Neutrophil (primary cell): ENCODE results near the gene PLIN3.
"Not testable (repeated sequence)": the region's sequence is repeated elsewhere in the genome, so short reads cannot be mapped to it uniquely, and the experiment has no call there.

Experiments used
- H3K27ac ChIP-seq: fragments of 200-600 bp; sonication (generic); 2 replicates; pipeline ENCODE4 v1.5.1; 2016; ENCODE audit warnings: mild to moderate bottlenecking, moderate library complexity
- H3K27me3 ChIP-seq: fragments of 200-600 bp; sonication (generic); 2 replicates; pipeline ENCODE4 v1.6.0; 2016; ENCODE audit warnings: mild to moderate bottlenecking
- H3K36me3 ChIP-seq: fragments of 200-600 bp; sonication (generic); 2 replicates; pipeline ENCODE4 v1.5.1; 2017
- H3K4me1 ChIP-seq, 2 experiments: fragments of 200-600 bp in 1 of 2; sonication (generic) in 1 of 2; 1 replicate in 1 of 2; 2 replicates in 1 of 2; pipeline versions ENCODE4 v1.5.1 to v1.6.1; 2013 to 2016; ENCODE audit warnings: low read depth in 1 of 2, low read length in 1 of 2, mild to moderate bottlenecking in 1 of 2, moderate library complexity in 1 of 2; ENCODE audit not compliant: control insufficient read depth in 1 of 2, insufficient read depth in 1 of 2
- H3K4me3 ChIP-seq, 2 experiments: fragments of 200-600 bp in 1 of 2; sonication (generic) in 1 of 2; 1 replicate in 1 of 2; 2 replicates in 1 of 2; pipeline ENCODE4 v1.5.1; 2013 to 2016; ENCODE audit warnings: low read depth in 1 of 2, low read length in 1 of 2, mild to moderate bottlenecking in 1 of 2, moderate library complexity in 1 of 2
- H3K9me3 ChIP-seq: fragments of 200-600 bp; sonication (generic); 2 replicates; pipeline ENCODE4 v1.5.1; 2016
- TF ChIP-seq, protein P1 (sequence below): fragments of 200-600 bp; sonication (generic); IDR thresholded peaks from 2 replicates; pipeline ENCODE4 v1.5.1; 2016; ENCODE audit warnings: antibody characterized with exemption

PLIN3 gene

GRCh38 chr19:4830768-4831265, 36.6 kb downstream of the PLIN3 start:
- no peaks in the 10 kb centered on the region for H3K36me3 ChIP-seq
- H3K4me3 ChIP-seq: peak overlapping the region; percentile 80 to 89
- H3K27me3 ChIP-seq: no peaks in the 10 kb centered on the region
- TF ChIP-seq, protein P1, sequence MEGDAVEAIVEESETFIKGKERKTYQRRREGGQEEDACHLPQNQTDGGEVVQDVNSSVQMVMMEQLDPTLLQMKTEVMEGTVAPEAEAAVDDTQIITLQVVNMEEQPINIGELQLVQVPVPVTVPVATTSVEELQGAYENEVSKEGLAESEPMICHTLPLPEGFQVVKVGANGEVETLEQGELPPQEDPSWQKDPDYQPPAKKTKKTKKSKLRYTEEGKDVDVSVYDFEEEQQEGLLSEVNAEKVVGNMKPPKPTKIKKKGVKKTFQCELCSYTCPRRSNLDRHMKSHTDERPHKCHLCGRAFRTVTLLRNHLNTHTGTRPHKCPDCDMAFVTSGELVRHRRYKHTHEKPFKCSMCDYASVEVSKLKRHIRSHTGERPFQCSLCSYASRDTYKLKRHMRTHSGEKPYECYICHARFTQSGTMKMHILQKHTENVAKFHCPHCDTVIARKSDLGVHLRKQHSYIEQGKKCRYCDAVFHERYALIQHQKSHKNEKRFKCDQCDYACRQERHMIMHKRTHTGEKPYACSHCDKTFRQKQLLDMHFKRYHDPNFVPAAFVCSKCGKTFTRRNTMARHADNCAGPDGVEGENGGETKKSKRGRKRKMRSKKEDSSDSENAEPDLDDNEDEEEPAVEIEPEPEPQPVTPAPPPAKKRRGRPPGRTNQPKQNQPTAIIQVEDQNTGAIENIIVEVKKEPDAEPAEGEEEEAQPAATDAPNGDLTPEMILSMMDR: no peak
- peak overlapping the region; percentile 84 for H3K27ac ChIP-seq
- H3K9me3 ChIP-seq: no peaks in the 10 kb centered on the region
- peaks cover 15 to 19% of the 10 kb centered on the region in 2 experiments for H3K4me1 ChIP-seq

DNA sequence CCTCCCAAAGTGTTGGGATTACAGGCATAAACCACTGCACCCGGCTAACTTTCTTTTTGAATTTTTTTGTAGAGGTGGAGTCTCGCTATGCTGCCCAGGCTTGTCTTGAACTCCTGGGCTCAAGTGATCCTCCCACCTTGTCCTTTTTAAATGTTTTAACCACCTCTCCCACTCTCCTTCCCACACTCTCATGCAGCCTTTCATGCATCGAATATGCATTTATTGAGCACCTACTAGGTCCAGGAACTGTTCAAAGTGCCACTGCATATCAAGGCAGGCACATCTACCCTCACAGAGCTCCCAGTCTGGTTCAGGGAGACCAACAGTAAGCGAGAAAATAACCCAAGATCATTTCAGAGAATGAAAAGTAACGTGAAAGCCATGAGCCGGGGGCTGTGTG, 37.1 kb downstream of the PLIN3 start:
- peak overlapping the region in 1 of 2 experiments; percentile 80 for H3K4me3 ChIP-seq
- TF ChIP-seq, protein P1: no peak
- H3K27me3 ChIP-seq: no peaks in the 10 kb centered on the region
- peak overlapping the region; percentile 84 for H3K27ac ChIP-seq
- H3K36me3 ChIP-seq: peaks cover 3% of the 10 kb centered on the region
- no peaks in the 10 kb centered on the region for H3K9me3 ChIP-seq
- H3K4me1 ChIP-seq: peaks cover 15 to 19% of the 10 kb centered on the region in 2 experiments

DNA sequence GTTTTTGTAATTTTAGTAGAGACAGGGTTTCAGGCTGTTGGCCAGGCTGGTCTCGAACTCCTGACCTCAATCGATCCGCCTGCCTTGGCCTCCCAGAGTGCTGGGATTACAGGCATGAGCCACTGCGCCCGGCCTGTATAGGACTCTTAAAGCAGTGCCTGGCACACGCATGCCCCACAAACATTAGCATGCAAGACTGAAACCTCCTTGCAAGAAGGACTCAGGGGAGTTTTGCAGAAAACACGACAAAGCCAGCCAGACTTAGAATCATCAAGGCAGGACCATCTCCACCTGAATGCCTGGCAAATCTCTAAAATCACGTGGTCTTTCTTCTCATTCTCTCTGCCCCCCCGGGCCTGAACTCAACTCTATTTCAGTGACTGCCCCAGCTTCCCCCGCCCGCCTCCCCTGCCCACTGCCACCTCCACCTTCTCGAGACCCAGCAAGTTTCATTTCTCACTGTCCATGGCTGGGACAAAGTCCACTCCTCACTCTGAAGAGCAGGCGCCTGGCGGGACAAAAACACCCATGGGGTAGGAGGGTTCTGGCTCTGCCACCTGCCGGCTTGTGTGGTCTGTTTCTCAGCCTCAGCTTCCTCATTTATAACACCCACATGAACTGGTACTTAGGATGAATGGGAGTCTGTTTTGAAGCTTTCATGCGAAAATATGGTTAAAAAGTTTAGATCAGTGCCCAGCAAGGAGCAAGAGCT, 38.3 kb downstream of the PLIN3 start:
- Histone ChIP-seq H3K4me3 (no peak overlapping the region), H3K36me3 (peaks cover 3% of the 10 kb centered on the region), H3K9me3 (no peaks in the 10 kb centered on the region), H3K4me1 (peaks cover 15 to 19% of the 10 kb centered on the region in 2 experiments), H3K27ac (peak overlapping the region; percentile 29), H3K27me3 (no peaks in the 10 kb centered on the region)
- TF ChIP-seq, protein P1: no peak

DNA sequence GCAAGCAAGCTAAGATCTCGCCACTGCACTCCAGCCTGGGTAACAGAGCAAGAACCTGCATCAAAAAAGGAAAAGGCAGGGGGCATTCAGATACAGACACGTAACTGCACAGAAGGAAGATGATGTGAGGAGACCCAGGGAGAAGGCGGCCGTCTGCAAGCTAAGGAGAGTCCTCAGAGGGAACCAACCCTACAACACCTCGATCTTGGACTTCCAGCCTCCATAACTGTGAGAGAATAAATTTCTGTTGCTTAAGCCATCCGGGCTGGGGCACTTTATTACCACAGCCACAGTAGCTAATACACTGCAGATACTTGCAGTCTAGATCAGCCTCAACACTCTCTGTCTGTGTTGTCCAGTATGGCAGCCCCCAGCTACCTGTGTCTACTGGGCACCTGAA, 43.9 kb downstream of the PLIN3 start:
- no peak overlapping the region for H3K4me3 ChIP-seq
- TF ChIP-seq, protein P1: no peak
- no peaks in the 10 kb centered on the region for H3K4me1 ChIP-seq
- no peaks in the 10 kb centered on the region for H3K27me3 ChIP-seq
- H3K9me3 ChIP-seq: no peaks in the 10 kb centered on the region
- H3K36me3 ChIP-seq: peaks cover 14% of the 10 kb centered on the region
- H3K27ac ChIP-seq: no peak overlapping the region

DNA sequence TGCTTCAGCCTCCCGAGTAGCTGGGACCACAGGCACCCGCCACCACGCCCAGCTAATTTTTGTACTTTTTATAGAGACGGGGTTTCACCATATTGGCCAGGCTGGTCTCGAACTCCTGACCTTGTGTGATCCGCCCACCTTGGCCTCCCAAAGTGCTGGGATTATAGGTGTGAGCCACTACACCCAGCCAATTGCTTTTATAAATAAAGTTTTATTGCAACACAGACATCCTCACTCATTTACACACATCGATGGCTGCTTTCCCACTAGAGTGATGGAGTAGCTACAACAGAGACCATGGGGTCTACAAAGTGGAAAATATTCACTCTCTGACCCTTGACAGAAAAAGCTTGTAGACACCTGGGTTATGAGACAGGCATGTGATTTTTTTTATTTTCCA, 45.1 kb downstream of the PLIN3 start:
- H3K9me3 ChIP-seq, H3K27me3 ChIP-seq, H3K27ac ChIP-seq, H3K4me1 ChIP-seq, H3K4me3 ChIP-seq: not testable (repeated sequence)
- peaks cover 26% of the 10 kb centered on the region for H3K36me3 ChIP-seq

- Histone ChIP-seq H3K4me1 (no peaks in the 10 kb centered on the region), H3K27me3 (no peaks in the 10 kb centered on the region), H3K27ac (no peak overlapping the region), H3K9me3 (no peaks in the 10 kb centered on the region), H3K4me3 (no peak overlapping the region), H3K36me3 (peaks cover 37% of the 10 kb centered on the region)
- TF ChIP-seq, protein P1: no peak
Observed at GRCh38 chr19:4821265-4821664, 46.2 kb downstream of the PLIN3 start.
